ENCODE data around the gene CYP26B1. TPM values are rescaled to one million over a fixed set of nuclear protein-coding genes. Genes with fewer than 3 reads are reported as not detected.

CYP26B1 gene
- total RNA-seq, 1 experiment from 2014 or later, result 1.7 TPM

GRCh38 chr2:72083751-72084583 is 63.7 kb downstream of the CYP26B1 start:
- H3K36me3 Mint-ChIP-seq (ENCODE audit: insufficient read depth, unreplicated experiment), result no peaks in the 10 kb centered on the region
- DNase-seq, result no peak
- no peak overlapping the region for H3K4me3 Mint-ChIP-seq (ENCODE audit: unreplicated experiment)
- no peaks in the 10 kb centered on the region for H3K36me3 ChIP-seq (ENCODE audit: control insufficient read depth, insufficient read depth, low read length)
- TF ChIP-seq, protein P1, sequence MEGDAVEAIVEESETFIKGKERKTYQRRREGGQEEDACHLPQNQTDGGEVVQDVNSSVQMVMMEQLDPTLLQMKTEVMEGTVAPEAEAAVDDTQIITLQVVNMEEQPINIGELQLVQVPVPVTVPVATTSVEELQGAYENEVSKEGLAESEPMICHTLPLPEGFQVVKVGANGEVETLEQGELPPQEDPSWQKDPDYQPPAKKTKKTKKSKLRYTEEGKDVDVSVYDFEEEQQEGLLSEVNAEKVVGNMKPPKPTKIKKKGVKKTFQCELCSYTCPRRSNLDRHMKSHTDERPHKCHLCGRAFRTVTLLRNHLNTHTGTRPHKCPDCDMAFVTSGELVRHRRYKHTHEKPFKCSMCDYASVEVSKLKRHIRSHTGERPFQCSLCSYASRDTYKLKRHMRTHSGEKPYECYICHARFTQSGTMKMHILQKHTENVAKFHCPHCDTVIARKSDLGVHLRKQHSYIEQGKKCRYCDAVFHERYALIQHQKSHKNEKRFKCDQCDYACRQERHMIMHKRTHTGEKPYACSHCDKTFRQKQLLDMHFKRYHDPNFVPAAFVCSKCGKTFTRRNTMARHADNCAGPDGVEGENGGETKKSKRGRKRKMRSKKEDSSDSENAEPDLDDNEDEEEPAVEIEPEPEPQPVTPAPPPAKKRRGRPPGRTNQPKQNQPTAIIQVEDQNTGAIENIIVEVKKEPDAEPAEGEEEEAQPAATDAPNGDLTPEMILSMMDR (IDR thresholded peaks at IDR 0.05; ENCODE audit: insufficient read depth in 1 of 2, low read depth in 1 of 2, low read length in 1 of 2, severe bottlenecking in 1 of 2, unreplicated experiment in 1 of 2), result no peak
- ChIA-PET CTCF (no interaction called here), POLR2A (no interaction called here)
- no peaks in the 10 kb centered on the region for H3K4me1 Mint-ChIP-seq (ENCODE audit: low read depth, unreplicated experiment)
- peaks cover 4% of the 10 kb centered on the region for H3K27me3 Mint-ChIP-seq (ENCODE audit: insufficient read depth, unreplicated experiment)
- H3K27me3 ChIP-seq (replicated peaks; ENCODE audit: control insufficient read depth, insufficient read depth, low read length), result no peaks in the 10 kb centered on the region
- H3K4me3 ChIP-seq (ENCODE audit: low read depth, low read length), result no peak overlapping the region
- intact Hi-C loops (cut with micrococcal nuclease; ENCODE audit: unreplicated experiment), result no loop called here
- no peaks in the 10 kb centered on the region for H3K4me1 ChIP-seq
- H3K9me3 Mint-ChIP-seq (ENCODE audit: unreplicated experiment), result peaks cover 5% of the 10 kb centered on the region
- peaks cover 7% of the 10 kb centered on the region for H3K9me3 ChIP-seq
- H3K27ac Mint-ChIP-seq (ENCODE audit: unreplicated experiment), result no peak overlapping the region
- no TSS peak for BruUV-seq (replicated peaks)

DNA sequence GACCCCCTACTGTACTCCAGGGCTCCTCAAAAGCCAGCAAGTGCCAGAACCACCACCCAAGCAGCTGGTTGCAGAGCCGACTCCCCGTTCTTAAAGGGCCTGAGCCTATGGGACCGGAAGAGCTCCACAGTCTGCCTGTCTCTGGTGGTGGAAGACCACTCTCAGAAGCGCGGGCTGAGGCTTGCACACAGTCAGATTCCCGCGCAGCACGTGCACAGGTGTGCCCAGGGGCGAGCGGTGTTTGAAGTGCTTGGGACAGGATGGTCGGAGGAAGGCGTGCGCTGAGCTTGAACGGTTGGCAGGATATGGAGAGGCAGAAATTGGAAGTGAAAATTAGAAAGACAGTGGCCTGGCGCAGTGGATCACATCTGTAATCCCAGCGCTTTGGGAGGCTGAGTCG is 64.8 kb downstream of the CYP26B1 start:
- Mint-ChIP-seq H3K9me3 (ENCODE audit: unreplicated experiment) (no peaks in the 10 kb centered on the region), H3K27ac (ENCODE audit: unreplicated experiment) (no peak overlapping the region), H3K4me1 (ENCODE audit: low read depth, unreplicated experiment) (peaks cover 6% of the 10 kb centered on the region), H3K36me3 (ENCODE audit: insufficient read depth, unreplicated experiment) (no peaks in the 10 kb centered on the region), H3K27me3 (ENCODE audit: insufficient read depth, unreplicated experiment) (peaks cover 3% of the 10 kb centered on the region), H3K4me3 (ENCODE audit: unreplicated experiment) (no peak overlapping the region)
- no peak for DNase-seq
- Histone ChIP-seq H3K36me3 (ENCODE audit: control insufficient read depth, insufficient read depth, low read length) (no peaks in the 10 kb centered on the region), H3K4me3 (ENCODE audit: low read depth, low read length) (no peak overlapping the region), H3K27me3 (replicated peaks; ENCODE audit: control insufficient read depth, insufficient read depth, low read length) (no peaks in the 10 kb centered on the region; the same call in 1 of the 2 replicates), H3K9me3 (peaks cover 7% of the 10 kb centered on the region), H3K4me1 (peaks cover 10% of the 10 kb centered on the region)
- no TSS peak for BruUV-seq (replicated peaks)
- intact Hi-C loops (cut with micrococcal nuclease; ENCODE audit: unreplicated experiment), result no loop called here
- POLR2A ChIA-PET, result interaction anchor here (0.6 kb wide), 1 partner anchor 26 kb away, joined by 3 read pairs; no protein-coding TSS in a partner anchor
- CTCF ChIA-PET, result interaction anchor here (0.6 kb wide), 1 partner anchor 19 kb away, joined by 3 read pairs; no protein-coding TSS in a partner anchor
- TF ChIP-seq, protein P1 (IDR thresholded peaks at IDR 0.05; ENCODE audit: insufficient read depth in 1 of 2, low read depth in 1 of 2, low read length in 1 of 2, severe bottlenecking in 1 of 2, unreplicated experiment in 1 of 2), result no peak

DNA sequence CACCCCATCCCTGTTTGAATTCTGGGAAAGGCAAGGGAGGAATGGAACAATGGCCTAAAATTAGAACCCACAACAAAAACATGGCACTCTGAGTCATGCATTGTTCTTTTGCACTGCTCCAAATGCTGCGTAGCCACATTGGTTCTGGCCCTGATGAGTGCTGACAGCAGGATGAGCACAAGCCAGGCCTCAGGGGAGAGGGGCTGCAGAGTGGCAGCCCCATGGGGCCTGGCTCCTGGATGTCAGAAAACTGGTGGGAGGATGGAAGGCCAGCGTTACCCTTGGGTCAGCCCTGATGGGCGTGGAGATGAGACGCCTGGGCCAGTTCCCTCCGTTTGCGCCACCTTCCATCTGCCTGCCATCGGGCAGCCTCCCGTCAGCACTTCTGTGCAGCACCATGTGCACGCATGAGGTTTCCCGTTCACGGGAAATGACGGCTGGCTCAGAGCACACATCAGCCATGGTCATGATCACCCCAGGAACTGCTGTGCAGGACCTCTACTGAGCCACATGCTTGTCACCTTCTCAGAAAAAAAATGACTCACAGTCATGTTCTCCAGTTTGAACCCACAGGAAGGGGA is 65.6 kb downstream of the CYP26B1 start:
- Mint-ChIP-seq H3K4me1 (ENCODE audit: low read depth, unreplicated experiment) (peaks cover 12% of the 10 kb centered on the region), H3K27ac (ENCODE audit: unreplicated experiment) (no peak overlapping the region), H3K9me3 (ENCODE audit: unreplicated experiment) (no peaks in the 10 kb centered on the region), H3K4me3 (ENCODE audit: unreplicated experiment) (no peak overlapping the region), H3K36me3 (ENCODE audit: insufficient read depth, unreplicated experiment) (no peaks in the 10 kb centered on the region), H3K27me3 (ENCODE audit: insufficient read depth, unreplicated experiment) (peaks cover 3% of the 10 kb centered on the region)
- Histone ChIP-seq H3K27me3 (replicated peaks; ENCODE audit: control insufficient read depth, insufficient read depth, low read length) (no peaks in the 10 kb centered on the region; the same call in 1 of the 2 replicates), H3K36me3 (ENCODE audit: control insufficient read depth, insufficient read depth, low read length) (no peaks in the 10 kb centered on the region), H3K4me3 (ENCODE audit: low read depth, low read length) (no peak overlapping the region), H3K9me3 (peaks cover 7% of the 10 kb centered on the region), H3K4me1 (peaks cover 15% of the 10 kb centered on the region)
- ChIA-PET CTCF (no interaction called here), POLR2A (no interaction called here)
- TF ChIP-seq, protein P1 (IDR thresholded peaks at IDR 0.05; ENCODE audit: insufficient read depth in 1 of 2, low read depth in 1 of 2, low read length in 1 of 2, severe bottlenecking in 1 of 2, unreplicated experiment in 1 of 2), result no peak
- intact Hi-C loops (cut with micrococcal nuclease; ENCODE audit: unreplicated experiment), result no loop called here
- DNase-seq, result no peak
- no TSS peak for BruUV-seq (replicated peaks)
